HepG2 (cell line): Measurements from ENCODE around the gene SERTAD2. TPM values are rescaled to one million over a fixed set of nuclear protein-coding genes. Genes with fewer than 3 reads are reported as not detected.

ENCODE experiments used
- FLYWCH1 ChIP-seq: sonication (generic); formaldehyde crosslinking; IDR thresholded peaks from 2 replicates; pipeline ENCODE4 v1.8.1; 2023; ENCODE audit warnings: mild to moderate bottlenecking, missing genetic modification reagents
- MAZ ChIP-seq, 2 experiments: sonication (generic) in 1 of 2; formaldehyde crosslinking in 1 of 2; IDR thresholded peaks; 2 replicates each; pipeline versions ENCODE4 v1.5.0 to v1.6.1; 2012 to 2020; ENCODE audit warnings: low read depth in 2 of 2, mild to moderate bottlenecking in 2 of 2, borderline replicate concordance in 1 of 2, improper control_type of control experiment in 1 of 2, low read length in 1 of 2, missing genetic modification reagents in 1 of 2, moderate library complexity in 1 of 2
- MYPOP ChIP-seq: sonication (generic); formaldehyde crosslinking; IDR thresholded peaks from 2 replicates; pipeline ENCODE4 v1.8.1; 2023; ENCODE audit warnings: mild to moderate bottlenecking, moderate library complexity, missing genetic modification reagents
- NR1H2 ChIP-seq: sonication (generic); formaldehyde crosslinking; IDR thresholded peaks from 2 replicates; pipeline ENCODE4 v1.8.1; 2022; ENCODE audit warnings: low read depth, missing genetic modification reagents, borderline replicate concordance
- PAWR ChIP-seq: sonication (generic); formaldehyde crosslinking; IDR thresholded peaks from 2 replicates; pipeline ENCODE4 v1.4.0; 2020; ENCODE audit warnings: missing genetic modification reagents, mild to moderate bottlenecking, borderline replicate concordance
- PHF21A ChIP-seq: sonication (generic); formaldehyde crosslinking; IDR thresholded peaks from 2 replicates; pipeline ENCODE4 v1.5.0; 2020; ENCODE audit warnings: mild to moderate bottlenecking, missing genetic modification reagents
- RARG ChIP-seq: sonication (generic); formaldehyde crosslinking; IDR thresholded peaks from 2 replicates; pipeline ENCODE4 v1.4.0; 2020; ENCODE audit warnings: low read depth, mild to moderate bottlenecking, missing genetic modification reagents
- TSC22D2 ChIP-seq: sonication (generic); formaldehyde crosslinking; IDR thresholded peaks from 2 replicates; pipeline ENCODE4 v1.5.1; 2020; ENCODE audit warnings: missing genetic modification reagents, mild to moderate bottlenecking, borderline replicate concordance
- ZMYM3 ChIP-seq: sonication (generic); formaldehyde crosslinking; IDR thresholded peaks from 2 replicates; pipeline ENCODE4 v1.5.1; 2020; ENCODE audit warnings: mild to moderate bottlenecking, missing genetic modification reagents
- ZNF543 ChIP-seq: sonication (generic); formaldehyde crosslinking; IDR thresholded peaks from 2 replicates; pipeline ENCODE4 v1.4.0; 2020; ENCODE audit warnings: mild to moderate bottlenecking, missing genetic modification reagents
- ZNF550 ChIP-seq: sonication (generic); formaldehyde crosslinking; IDR thresholded peaks from 2 replicates; pipeline ENCODE4 v1.4.0; 2020; ENCODE audit warnings: mild to moderate bottlenecking, missing genetic modification reagents, borderline replicate concordance
- ZNF747 ChIP-seq: sonication (generic); formaldehyde crosslinking; IDR thresholded peaks from 2 replicates; pipeline ENCODE4 v1.8.1; 2023; ENCODE audit warnings: missing genetic modification reagents, mild to moderate bottlenecking, borderline replicate concordance
- ZNF781 ChIP-seq: sonication (generic); formaldehyde crosslinking; IDR thresholded peaks from 2 replicates; pipeline ENCODE4 v1.5.1; 2020; ENCODE audit warnings: borderline replicate concordance, mild to moderate bottlenecking, missing genetic modification reagents; ENCODE audit errors: not compliant biosample characterization
- ZNF850 ChIP-seq: sonication (generic); formaldehyde crosslinking; conservative IDR thresholded peaks from 2 replicates; pipeline ENCODE4 v1.9.0; 2021; ENCODE audit warnings: mild to moderate bottlenecking, missing genetic modification reagents
- polyA plus RNA-seq, 8 experiments: library from polyadenylated mRNA; depleted of rRNA in 3 of 8; stranded (reverse) in 7 of 8; unstranded in 1 of 8; fragments of >200 nt; fragmentation: Illumina TruSeq in 4 of 8; extraction: Trizol in 4 of 8; gene quantifications; 2 replicates each; pipeline versions ENCODE4 v1.2.1 to v1.2.3, GENCODE V29; 2011 to 2016; ENCODE audit warnings: low read depth in 4 of 8, missing spikeins in 1 of 8, mixed read lengths in 1 of 8; ENCODE audit not compliant: insufficient read depth in 1 of 8
- total RNA-seq, 5 experiments: library from RNA; depleted of rRNA; stranded (reverse); fragments of >200 nt; fragmentation: Illumina TruSeq; extraction: Trizol; gene quantifications; 2 replicates each; pipeline ENCODE4 v1.2.3, GENCODE V29; 2016; ENCODE audit warnings: low read depth in 1 of 5
- TF ChIP-seq, protein P1 (sequence below): sonication (generic); formaldehyde crosslinking; IDR thresholded peaks from 2 replicates; pipeline ENCODE4 v1.9.0; 2021; ENCODE audit warnings: mild to moderate bottlenecking, missing genetic modification reagents
- TF ChIP-seq, protein P2 (sequence below): sonication (generic); formaldehyde crosslinking; IDR thresholded peaks from 2 replicates; pipeline ENCODE4 v1.9.0; 2022; ENCODE audit warnings: missing genetic modification reagents, mild to moderate bottlenecking, borderline replicate concordance
- TF ChIP-seq, protein P3 (sequence below): sonication (generic); formaldehyde crosslinking; IDR thresholded peaks from 2 replicates; pipeline ENCODE4 v1.4.0; 2020; ENCODE audit warnings: missing genetic modification reagents, borderline replicate concordance

Gene SERTAD2
- total and polyA plus RNA-seq, 2 of the 13 experiments (the other 11 are each of a cell fraction or from before 2014, with no cell fraction given), result 6.7 to 22.6 TPM

GRCh38 chr2:64646007-64646880, 7.5 kb downstream of the SERTAD2 start (continued):
- TF ChIP-seq, protein P1, sequence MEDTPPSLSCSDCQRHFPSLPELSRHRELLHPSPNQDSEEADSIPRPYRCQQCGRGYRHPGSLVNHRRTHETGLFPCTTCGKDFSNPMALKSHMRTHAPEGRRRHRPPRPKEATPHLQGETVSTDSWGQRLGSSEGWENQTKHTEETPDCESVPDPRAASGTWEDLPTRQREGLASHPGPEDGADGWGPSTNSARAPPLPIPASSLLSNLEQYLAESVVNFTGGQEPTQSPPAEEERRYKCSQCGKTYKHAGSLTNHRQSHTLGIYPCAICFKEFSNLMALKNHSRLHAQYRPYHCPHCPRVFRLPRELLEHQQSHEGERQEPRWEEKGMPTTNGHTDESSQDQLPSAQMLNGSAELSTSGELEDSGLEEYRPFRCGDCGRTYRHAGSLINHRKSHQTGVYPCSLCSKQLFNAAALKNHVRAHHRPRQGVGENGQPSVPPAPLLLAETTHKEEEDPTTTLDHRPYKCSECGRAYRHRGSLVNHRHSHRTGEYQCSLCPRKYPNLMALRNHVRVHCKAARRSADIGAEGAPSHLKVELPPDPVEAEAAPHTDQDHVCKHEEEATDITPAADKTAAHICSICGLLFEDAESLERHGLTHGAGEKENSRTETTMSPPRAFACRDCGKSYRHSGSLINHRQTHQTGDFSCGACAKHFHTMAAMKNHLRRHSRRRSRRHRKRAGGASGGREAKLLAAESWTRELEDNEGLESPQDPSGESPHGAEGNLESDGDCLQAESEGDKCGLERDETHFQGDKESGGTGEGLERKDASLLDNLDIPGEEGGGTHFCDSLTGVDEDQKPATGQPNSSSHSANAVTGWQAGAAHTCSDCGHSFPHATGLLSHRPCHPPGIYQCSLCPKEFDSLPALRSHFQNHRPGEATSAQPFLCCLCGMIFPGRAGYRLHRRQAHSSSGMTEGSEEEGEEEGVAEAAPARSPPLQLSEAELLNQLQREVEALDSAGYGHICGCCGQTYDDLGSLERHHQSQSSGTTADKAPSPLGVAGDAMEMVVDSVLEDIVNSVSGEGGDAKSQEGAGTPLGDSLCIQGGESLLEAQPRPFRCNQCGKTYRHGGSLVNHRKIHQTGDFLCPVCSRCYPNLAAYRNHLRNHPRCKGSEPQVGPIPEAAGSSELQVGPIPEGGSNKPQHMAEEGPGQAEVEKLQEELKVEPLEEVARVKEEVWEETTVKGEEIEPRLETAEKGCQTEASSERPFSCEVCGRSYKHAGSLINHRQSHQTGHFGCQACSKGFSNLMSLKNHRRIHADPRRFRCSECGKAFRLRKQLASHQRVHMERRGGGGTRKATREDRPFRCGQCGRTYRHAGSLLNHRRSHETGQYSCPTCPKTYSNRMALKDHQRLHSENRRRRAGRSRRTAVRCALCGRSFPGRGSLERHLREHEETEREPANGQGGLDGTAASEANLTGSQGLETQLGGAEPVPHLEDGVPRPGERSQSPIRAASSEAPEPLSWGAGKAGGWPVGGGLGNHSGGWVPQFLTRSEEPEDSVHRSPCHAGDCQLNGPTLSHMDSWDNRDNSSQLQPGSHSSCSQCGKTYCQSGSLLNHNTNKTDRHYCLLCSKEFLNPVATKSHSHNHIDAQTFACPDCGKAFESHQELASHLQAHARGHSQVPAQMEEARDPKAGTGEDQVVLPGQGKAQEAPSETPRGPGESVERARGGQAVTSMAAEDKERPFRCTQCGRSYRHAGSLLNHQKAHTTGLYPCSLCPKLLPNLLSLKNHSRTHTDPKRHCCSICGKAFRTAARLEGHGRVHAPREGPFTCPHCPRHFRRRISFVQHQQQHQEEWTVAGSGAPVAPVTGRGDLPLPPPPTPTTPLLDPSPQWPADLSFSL (CRISPR knock-in tag), result no peak
- TF ChIP-seq PHF21A (CRISPR knock-in tag) (no peak), ZNF850 (CRISPR knock-in tag) (no peak), FLYWCH1 (no peak), PAWR (CRISPR knock-in tag) (no peak), MAZ (IDR thresholded peaks at IDR 0.05; ENCODE audit: borderline replicate concordance, low read depth, low read length) (no peak), MAZ (CRISPR knock-in tag; IDR thresholded peaks at IDR 0.05; ENCODE audit: low read depth) (no peak), ZNF550 (CRISPR knock-in tag) (no peak), ZNF543 (CRISPR knock-in tag) (no peak), MYPOP (CRISPR knock-in tag) (peak; percentile 74; the same call in 1 of the 2 replicates), NR1H2 (CRISPR knock-in tag) (no peak), RARG (no peak), ZMYM3 (CRISPR knock-in tag) (no peak), TSC22D2 (CRISPR knock-in tag) (no peak), ZNF781 (no peak), ZNF747 (no peak)
- TF ChIP-seq, protein P2, sequence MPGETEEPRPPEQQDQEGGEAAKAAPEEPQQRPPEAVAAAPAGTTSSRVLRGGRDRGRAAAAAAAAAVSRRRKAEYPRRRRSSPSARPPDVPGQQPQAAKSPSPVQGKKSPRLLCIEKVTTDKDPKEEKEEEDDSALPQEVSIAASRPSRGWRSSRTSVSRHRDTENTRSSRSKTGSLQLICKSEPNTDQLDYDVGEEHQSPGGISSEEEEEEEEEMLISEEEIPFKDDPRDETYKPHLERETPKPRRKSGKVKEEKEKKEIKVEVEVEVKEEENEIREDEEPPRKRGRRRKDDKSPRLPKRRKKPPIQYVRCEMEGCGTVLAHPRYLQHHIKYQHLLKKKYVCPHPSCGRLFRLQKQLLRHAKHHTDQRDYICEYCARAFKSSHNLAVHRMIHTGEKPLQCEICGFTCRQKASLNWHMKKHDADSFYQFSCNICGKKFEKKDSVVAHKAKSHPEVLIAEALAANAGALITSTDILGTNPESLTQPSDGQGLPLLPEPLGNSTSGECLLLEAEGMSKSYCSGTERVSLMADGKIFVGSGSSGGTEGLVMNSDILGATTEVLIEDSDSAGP (CRISPR knock-in tag), result no peak
- TF ChIP-seq, protein P3, sequence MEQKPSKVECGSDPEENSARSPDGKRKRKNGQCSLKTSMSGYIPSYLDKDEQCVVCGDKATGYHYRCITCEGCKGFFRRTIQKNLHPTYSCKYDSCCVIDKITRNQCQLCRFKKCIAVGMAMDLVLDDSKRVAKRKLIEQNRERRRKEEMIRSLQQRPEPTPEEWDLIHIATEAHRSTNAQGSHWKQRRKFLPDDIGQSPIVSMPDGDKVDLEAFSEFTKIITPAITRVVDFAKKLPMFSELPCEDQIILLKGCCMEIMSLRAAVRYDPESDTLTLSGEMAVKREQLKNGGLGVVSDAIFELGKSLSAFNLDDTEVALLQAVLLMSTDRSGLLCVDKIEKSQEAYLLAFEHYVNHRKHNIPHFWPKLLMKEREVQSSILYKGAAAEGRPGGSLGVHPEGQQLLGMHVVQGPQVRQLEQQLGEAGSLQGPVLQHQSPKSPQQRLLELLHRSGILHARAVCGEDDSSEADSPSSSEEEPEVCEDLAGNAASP (CRISPR knock-in tag), result no peak
